IPS-18a (cell line): ENCODE data around the gene ABHD6.

ENCODE experiments used
- H3K27ac ChIP-seq: one replicate; pipeline ENCODE4 v1.5.1; 2013; ENCODE audit warnings: low read length
- H3K27me3 ChIP-seq: one replicate; pipeline ENCODE4 v1.6.1; 2013; ENCODE audit warnings: mild to moderate bottlenecking, low read length; ENCODE audit not compliant: control insufficient read depth, insufficient read depth
- H3K36me3 ChIP-seq: one replicate; pipeline ENCODE4 v1.6.1; 2013; ENCODE audit warnings: low read depth, low read length; ENCODE audit not compliant: control insufficient read depth
- H3K4me1 ChIP-seq: one replicate; pipeline ENCODE4 v1.6.1; 2013; ENCODE audit warnings: low read depth, low read length; ENCODE audit not compliant: control insufficient read depth
- H3K4me3 ChIP-seq: one replicate; pipeline ENCODE4 v1.5.1; 2013; ENCODE audit warnings: low read length
- H3K9ac ChIP-seq: one replicate; pipeline ENCODE4 v1.6.1; 2013; ENCODE audit warnings: mild to moderate bottlenecking, low read length, moderate library complexity
- H3K9me3 ChIP-seq: one replicate; pipeline ENCODE4 v1.6.1; 2013; ENCODE audit warnings: low read depth, low read length; ENCODE audit not compliant: control insufficient read depth

Gene ABHD6

GRCh38 chr3:58308728-58309127, 71.1 kb downstream of the ABHD6 start:
- H3K4me3 ChIP-seq, result no peak overlapping the region
- no peaks in the 10 kb centered on the region for H3K9me3 ChIP-seq
- no peaks in the 10 kb centered on the region for H3K27me3 ChIP-seq
- peaks cover 33% of the 10 kb centered on the region for H3K36me3 ChIP-seq
- peaks cover 3% of the 10 kb centered on the region for H3K4me1 ChIP-seq
- no peak overlapping the region for H3K9ac ChIP-seq
- H3K27ac ChIP-seq, result no peak overlapping the region

DNA sequence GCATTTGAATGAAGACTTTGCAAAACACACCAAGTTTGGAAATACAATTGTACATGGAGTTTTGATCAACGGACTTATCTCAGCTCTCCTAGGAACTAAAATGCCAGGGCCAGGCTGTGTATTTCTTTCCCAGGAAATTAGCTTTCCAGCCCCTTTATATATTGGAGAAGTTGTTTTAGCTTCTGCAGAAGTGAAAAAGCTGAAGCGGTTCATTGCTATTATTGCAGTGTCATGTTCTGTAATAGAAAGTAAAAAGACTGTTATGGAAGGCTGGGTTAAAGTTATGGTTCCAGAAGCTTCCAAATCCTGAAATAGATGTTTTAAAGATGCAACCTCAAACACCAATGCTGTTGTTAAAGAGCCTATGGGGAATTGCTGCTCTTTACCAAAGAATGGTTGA, 80.2 kb downstream of the ABHD6 start:
- Histone ChIP-seq H3K27me3 (no peaks in the 10 kb centered on the region), H3K4me1 (peaks cover 15% of the 10 kb centered on the region), H3K9me3 (no peaks in the 10 kb centered on the region), H3K36me3 (peaks cover 39% of the 10 kb centered on the region), H3K27ac (no peak overlapping the region), H3K9ac (no peak overlapping the region), H3K4me3 (no peak overlapping the region)

DNA sequence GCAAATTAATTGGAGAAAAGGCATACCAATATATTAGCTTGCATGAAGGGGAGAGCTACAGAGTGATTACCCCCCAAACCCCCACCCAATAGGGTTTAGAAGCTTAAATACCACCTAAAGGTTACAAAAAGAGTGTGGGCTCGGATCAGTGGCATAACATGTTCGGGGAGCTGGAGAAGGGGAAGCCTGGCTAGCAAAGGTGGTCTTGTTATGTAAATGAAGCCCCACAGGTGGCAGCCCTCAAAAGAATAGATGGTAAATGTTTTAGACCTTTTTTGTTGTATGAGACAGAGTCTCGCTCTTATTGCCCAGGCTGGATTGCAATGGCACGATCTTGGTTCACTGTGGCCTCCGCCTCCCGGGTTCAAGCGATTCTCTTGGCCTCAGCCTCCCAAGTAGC, 84.2 kb downstream of the ABHD6 start:
- Histone ChIP-seq H3K9me3 (no peaks in the 10 kb centered on the region), H3K36me3 (peaks cover 16% of the 10 kb centered on the region), H3K4me1 (peaks cover 19% of the 10 kb centered on the region), H3K27me3 (no peaks in the 10 kb centered on the region), H3K27ac (peak overlapping the region; percentile 7), H3K9ac (no peak overlapping the region), H3K4me3 (peak overlapping the region; percentile 37)

DNA sequence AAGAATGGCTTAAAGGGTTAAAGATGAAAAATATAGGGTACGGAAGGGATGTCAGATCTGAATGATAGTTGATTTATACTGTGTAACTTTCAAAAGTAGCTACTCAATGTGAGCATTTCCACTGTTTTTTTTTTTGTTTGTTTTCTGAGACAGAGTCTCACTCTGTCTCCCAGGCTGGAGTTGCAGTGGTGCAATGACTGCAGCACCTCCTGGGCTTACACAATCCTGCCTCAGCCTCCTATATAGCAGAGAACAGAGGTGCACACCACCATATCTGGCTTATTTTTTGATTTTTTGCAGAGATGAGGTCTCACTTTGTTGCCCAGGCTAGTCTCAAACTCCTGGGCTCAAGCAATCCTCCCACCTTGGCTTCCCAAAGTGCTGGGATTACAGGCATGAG, 85.2 kb downstream of the ABHD6 start:
- no peaks in the 10 kb centered on the region for H3K27me3 ChIP-seq
- no peak overlapping the region for H3K9ac ChIP-seq
- no peaks in the 10 kb centered on the region for H3K9me3 ChIP-seq
- H3K4me3 ChIP-seq, result no peak overlapping the region
- no peak overlapping the region for H3K27ac ChIP-seq
- peaks cover 19% of the 10 kb centered on the region for H3K4me1 ChIP-seq
- peaks cover 6% of the 10 kb centered on the region for H3K36me3 ChIP-seq

DNA sequence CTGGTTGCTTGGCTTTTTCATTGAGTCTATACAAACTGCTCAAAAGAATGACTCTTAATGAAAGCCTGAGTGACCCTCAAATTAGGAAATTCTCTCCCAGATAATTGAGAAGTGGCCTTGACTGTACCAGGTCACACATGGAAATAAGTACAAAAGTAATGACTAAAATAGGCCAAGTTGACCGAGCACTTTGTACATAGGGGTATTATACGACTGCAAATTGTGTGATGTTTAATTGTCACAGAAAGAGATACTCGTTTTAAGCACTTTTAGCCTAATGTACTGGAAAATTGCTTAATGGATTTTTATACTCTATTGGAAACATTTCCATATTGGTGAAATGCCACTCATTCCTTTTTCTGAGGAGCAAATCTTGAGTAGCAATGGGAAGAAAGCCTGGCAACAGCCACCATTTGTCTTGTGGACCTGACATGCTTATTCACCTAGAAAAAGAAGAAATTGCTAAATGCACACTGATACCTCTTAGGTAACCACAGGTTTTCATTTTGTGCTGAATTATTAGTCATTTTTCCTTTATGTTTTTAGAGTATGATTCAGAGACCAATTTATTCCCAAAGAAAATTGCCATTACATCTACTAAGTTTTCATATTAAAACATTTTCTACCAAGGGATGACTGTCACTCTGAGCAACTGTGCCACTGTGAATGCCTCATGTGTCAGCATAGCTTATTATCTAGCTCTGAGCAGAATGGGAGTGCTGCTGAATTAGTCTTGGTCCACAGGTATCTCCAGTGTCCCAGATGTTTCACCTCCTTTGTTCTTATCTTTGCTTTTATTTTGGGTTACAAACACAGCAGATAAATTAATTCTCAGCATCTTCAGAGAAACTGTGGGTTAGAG, 86.2 kb downstream of the ABHD6 start:
- Histone ChIP-seq H3K27ac (no peak overlapping the region), H3K9me3 (no peaks in the 10 kb centered on the region), H3K27me3 (no peaks in the 10 kb centered on the region), H3K9ac (no peak overlapping the region), H3K4me3 (no peak overlapping the region), H3K4me1 (peaks cover 19% of the 10 kb centered on the region), H3K36me3 (no peaks in the 10 kb centered on the region)

DNA sequence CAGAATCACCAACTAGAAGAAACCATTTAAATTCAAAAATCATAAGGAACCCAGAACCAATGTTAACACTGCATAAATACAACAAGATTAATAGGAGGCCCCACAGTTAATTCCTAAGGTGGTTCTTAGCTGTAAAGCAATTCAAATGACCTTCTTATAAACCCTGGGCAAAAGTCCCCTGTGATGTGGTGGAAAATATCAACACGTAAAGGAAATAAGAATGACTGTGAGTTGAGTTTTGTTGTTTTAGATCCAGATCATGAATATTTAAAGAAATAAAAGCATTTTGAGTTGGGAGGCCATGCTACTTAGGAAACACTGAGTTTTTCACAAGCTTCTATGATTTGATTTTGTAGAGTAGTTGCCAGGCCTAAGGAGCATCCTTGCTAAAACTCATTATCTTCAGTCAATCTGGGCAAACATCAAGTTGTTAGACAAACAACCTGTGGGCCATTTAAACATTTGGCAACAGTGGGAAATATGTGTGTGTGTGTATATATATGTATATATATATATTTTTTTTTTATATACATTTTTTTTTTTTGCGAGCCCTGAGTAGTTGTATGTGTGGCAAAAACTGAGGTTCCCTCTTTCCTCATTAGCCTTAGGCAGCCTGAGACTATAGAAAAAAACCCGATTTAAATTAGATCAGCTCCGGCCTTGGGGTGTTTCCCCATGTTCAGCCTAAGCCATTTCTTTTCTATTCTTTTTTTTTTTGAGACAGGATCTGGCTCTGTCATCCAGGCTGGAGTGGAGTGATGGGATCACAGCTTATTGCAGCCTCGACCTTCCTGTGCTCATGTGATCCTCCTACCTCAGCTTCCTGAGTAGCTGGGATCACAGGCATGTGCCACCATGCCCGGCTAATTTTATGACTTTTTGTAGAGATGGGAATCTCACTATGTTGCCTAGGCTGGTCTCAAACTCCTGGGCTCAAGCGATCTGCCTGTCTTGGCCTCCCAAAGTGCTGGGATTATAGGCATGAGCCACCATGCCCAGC, 87.1 kb downstream of the ABHD6 start:
- Histone ChIP-seq H3K4me1 (peaks cover 19% of the 10 kb centered on the region), H3K4me3 (no peak overlapping the region), H3K27ac (no peak overlapping the region), H3K9me3 (no peaks in the 10 kb centered on the region), H3K36me3 (no peaks in the 10 kb centered on the region), H3K9ac (no peak overlapping the region), H3K27me3 (no peaks in the 10 kb centered on the region)

DNA sequence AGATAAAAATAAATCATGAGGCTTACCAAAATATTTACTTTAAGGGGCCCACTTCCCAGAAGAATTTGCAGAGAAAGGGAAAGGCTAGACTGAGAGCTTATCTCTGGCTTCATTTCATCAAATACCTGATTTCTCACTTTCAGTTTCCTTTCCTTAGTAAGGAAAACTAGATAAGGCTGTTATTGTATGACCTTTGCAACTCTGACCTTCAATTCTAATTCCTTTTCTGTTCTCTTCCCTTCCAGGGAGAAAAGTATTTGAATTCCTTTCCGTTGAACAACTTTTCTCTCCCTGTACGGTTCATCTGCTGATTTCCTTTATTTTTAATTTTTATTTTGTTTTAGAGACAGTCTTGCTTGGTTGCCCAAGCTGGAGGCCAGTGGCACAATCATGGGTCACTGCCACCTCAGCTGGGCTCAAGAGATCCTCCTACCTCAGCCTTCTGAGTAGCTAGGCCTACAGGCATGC, 88.0 kb downstream of the ABHD6 start:
- Histone ChIP-seq H3K27ac (no peak overlapping the region), H3K27me3 (no peaks in the 10 kb centered on the region), H3K36me3 (no peaks in the 10 kb centered on the region), H3K9me3 (no peaks in the 10 kb centered on the region), H3K4me1 (peaks cover 19% of the 10 kb centered on the region), H3K4me3 (no peak overlapping the region), H3K9ac (no peak overlapping the region)

- no peaks in the 10 kb centered on the region for H3K36me3 ChIP-seq
- no peak overlapping the region for H3K4me3 ChIP-seq
- peaks cover 15% of the 10 kb centered on the region for H3K4me1 ChIP-seq
- peaks cover 1% of the 10 kb centered on the region for H3K27me3 ChIP-seq
- no peak overlapping the region for H3K9ac ChIP-seq
- H3K9me3 ChIP-seq, result no peaks in the 10 kb centered on the region
- no peak overlapping the region for H3K27ac ChIP-seq
Observed at GRCh38 chr3:58326267-58326900, 88.8 kb downstream of the ABHD6 start.

DNA sequence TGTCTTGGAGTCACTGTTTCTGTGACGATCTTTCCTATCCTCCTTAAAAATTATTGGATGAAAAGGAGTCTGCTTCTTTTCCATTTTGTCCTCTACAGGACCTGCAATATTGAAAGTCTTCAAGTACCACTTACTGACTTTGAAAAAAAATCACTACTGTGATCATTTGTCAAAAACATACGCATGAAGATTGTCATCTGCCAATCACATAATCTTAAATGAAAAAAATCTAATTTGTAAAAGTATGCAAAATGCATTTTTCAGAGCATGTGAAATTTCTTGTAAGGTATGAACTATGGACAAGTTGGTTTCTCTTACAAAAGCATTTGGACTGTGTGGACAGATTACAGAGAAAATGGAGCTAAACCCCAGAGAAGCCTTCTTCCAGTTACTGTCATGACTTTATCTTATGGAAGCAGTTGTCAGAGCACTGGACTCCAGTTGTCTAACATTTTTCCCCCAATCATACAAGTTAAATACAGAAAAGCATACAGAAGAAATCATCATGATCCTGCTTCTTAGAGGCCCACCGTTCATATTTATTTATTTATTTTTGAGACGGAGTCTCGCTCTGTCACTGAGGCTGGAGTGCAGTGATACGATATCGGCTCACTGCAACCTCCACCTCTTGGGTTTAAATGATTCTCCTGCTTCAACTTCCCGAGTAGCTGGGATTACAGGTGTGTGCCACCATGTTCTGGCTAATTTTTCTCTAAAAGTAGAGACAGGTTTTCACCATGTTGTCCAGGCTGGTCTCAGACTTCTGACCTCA, 91.7 kb downstream of the ABHD6 start:
- Histone ChIP-seq H3K36me3 (no peaks in the 10 kb centered on the region), H3K4me3 (no peak overlapping the region), H3K27ac (no peak overlapping the region), H3K9me3 (no peaks in the 10 kb centered on the region), H3K4me1 (peaks cover under 1% of the 10 kb centered on the region), H3K27me3 (peaks cover 23% of the 10 kb centered on the region), H3K9ac (no peak overlapping the region)

DNA sequence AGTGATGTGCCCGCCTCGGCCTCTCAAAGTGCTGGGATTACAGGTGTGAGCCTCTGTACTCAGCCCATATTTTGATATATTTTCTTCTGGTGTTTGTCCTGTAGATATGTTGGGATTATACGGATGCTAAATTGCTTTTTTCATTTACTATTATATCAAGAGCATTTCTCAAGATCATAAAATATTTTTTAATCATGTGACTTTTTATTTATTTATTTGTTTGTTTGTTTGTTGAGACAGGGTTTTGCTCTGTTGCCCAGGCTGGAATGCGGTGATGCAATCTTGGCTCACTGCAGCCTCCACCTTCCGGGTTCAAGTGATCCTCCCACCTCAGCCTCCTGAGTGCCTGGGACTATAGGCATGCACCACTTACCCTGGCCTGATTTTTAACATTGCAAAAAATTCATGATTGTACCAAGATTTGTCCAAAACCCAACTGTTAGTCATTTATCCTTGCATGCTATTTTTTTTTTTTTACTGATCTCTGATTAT, 92.4 kb downstream of the ABHD6 start:
- H3K9ac ChIP-seq, result no peak overlapping the region
- no peaks in the 10 kb centered on the region for H3K36me3 ChIP-seq
- no peaks in the 10 kb centered on the region for H3K4me1 ChIP-seq
- H3K9me3 ChIP-seq, result no peaks in the 10 kb centered on the region
- H3K4me3 ChIP-seq, result no peak overlapping the region
- H3K27me3 ChIP-seq, result peaks cover 28% of the 10 kb centered on the region
- no peak overlapping the region for H3K27ac ChIP-seq
